CD4-positive, alpha-beta T cell treated with Interleukin-21 for 1 hour (primary cell): ENCODE measurements around the gene STARD13.
"Not testable (repeated sequence)": the region's sequence is repeated elsewhere in the genome, so short reads cannot be mapped to it uniquely, and the experiment has no call there.

Experiments
- DNase-seq: peaks from one replicate; pipeline ENCODE4 v3.0.0-alpha.2; 2020

STARD13 gene

GRCh38 chr13:33168321-33168960, 117.1 kb downstream of the STARD13 start:
- no peak for DNase-seq

GRCh38 chr13:33167491-33167890, 118.1 kb downstream of the STARD13 start:
- DNase-seq = no peak

GRCh38 chr13:33165787-33166186, 119.8 kb downstream of the STARD13 start:
- DNase-seq = no peak

GRCh38 chr13:33164331-33164730, 121.2 kb downstream of the STARD13 start:
- DNase-seq = no peak

DNA sequence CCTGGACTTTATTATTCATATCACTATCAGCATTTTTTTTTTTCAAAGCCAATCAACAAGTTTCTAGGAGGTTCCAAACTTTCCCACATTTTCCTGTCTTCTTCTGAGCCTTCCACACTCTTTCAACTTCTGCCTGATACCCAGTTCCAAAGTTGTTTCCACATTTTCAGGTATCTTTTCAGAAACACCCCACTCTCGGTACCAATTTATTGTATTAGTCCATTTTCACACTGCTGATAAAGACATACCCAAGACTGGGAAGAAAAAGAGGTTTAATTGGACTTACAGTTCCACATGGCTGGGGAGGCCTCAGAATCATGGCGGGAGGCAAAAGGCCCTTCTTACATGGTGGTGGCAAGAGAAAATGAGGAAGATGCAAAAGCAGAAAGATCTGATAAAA, 122.8 kb downstream of the STARD13 start:
- DNase-seq = not testable (repeated sequence)

DNA sequence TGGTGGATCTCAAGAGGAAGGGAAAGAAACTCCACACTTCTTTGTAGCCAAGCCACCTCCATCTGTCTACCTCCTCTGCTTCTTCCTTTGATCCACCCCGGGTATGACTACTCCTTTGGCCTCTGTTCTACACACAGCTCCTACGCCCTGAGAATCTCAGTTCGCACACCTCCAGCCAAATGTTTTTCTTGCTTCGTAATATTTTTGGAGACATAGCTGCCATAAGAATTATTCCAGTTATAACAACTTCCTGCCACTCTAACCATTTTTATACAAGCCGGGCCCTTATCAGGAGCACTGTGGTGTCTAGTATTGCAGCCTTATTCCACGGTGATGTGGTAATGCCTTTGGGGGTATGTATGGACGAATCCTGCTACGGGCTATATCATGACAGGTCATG, 126.7 kb downstream of the STARD13 start:
- no peak for DNase-seq

GRCh38 chr13:33158271-33158670, 127.3 kb downstream of the STARD13 start:
- DNase-seq = no peak

- DNase-seq = no peak
These were observed 130.6 kb downstream of the STARD13 start for GRCh38 chr13:33154911-33155310.

GRCh38 chr13:33153421-33154404, 131.8 kb downstream of the STARD13 start:
- no peak for DNase-seq

- no peak for DNase-seq
These were observed 133.2 kb downstream of the STARD13 start for GRCh38 chr13:33152389-33152788.

DNA sequence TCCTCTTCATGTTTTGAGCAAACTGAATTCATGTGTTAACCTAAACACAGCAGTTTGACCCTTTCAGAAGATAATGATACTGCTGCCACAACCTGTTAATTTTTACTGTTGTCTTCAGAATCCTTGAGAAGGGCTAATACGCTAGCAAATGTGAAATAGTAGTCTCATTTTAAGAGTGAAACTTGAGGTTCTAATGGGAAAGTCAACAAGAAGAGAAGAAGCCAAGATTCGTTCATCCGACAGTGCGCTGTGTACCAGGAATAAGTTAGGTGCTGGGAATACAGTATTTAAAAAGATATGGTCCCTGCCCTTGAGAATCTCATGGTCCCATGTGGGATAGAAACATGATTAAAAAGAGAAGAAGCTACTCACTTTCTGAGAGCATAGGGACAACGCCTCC, 134.9 kb downstream of the STARD13 start:
- DNase-seq = no peak

GRCh38 chr13:33150126-33150525, 135.4 kb downstream of the STARD13 start:
- DNase-seq = no peak

DNA sequence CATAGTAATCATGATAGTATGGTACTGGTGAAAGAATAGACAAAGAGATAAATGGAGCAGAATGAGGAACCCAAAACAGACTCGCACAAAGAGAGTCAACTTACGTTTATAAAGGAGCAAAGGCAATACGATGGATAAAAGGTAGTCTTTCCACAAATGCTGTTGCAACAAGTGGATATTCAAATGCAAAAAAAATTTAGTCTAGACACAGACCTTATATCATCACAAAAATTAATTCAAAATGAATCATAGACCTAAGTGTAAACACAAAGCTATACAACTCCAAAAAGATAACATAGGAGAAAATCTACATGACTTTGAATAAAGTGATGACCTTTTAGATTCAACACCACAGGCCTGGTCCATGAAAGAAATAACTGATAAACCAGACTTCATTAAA, 137.7 kb downstream of the STARD13 start:
- DNase-seq = no peak

DNA sequence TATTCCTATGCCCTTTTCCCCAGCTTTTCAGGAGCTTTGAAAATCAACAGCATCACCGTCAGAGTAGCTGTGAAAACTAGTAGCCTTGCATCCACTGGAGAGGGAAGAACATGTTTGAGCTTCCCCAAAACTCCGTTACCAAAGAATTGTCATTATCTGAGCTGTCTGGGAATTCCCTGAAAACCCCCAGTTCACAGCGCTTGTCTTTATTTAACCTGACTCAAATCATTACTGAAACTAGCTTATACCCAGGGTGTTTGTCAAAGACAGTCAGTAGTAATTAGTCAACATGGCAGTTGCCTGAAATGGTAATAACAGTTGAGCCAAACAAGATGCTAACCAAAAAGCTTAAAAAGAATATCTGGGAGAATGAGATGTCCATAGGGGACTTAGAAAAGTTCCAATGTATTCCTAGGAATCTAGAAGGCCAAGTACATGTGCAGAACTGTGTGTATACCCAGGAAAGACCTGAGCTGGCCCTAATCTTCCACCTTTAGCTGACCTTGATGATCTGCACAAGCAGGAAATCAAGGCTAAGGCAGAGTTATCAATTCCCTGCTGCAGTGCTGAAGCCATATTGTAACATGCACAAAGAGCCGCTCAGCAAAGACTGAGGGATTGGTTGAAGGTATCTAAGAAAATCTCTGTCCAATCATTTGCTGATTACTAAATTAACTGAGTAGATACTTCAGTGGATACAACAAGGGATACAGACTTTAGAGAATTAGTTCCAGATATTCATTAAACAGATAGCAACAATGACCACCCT, 138.5 kb downstream of the STARD13 start:
- DNase-seq = no peak

DNA sequence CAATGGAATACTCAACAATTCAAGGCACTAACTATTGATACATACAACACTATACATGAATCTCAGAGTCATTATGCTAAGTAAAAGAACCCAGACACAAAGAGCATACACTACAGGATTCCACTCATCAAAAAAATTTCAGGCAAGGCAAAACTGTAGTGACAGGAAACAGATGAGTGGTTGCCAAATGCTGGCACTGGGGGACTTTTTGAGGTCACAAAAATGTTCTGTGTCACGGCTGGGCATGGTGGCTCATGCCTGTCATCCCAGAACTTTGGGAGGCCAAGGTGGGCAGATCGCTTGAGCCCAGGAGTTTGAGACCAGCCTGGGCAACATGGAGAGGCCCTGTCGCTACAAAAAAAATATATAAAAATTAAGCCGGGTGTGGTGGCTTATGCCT, 139.9 kb downstream of the STARD13 start:
- DNase-seq = no peak

DNA sequence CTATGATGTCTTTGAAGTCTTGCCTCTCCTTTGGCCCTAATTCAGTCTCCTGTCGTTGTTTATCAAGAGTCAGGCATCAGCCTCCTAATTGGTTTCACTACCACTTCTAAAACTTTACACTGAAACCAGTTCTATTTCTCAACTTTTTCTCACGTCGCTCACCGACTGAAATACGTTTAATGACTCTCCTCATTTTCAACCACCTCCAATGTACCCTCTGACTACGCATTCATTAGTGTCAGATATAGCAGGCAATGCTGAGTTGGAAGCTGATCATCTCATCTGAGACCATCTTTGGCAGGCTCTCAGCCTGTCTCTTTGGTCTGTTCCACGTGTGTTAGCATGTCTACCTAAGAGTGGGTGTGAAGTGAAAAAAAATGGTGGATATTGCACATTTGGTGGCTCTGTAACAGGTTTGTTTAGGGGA, 141.2 kb downstream of the STARD13 start:
- no peak for DNase-seq

GRCh38 chr13:33139780-33140535, 145.6 kb downstream of the STARD13 start:
- DNase-seq = no peak

- no peak for DNase-seq
These were observed 146.4 kb downstream of the STARD13 start for GRCh38 chr13:33139184-33139583.

DNA sequence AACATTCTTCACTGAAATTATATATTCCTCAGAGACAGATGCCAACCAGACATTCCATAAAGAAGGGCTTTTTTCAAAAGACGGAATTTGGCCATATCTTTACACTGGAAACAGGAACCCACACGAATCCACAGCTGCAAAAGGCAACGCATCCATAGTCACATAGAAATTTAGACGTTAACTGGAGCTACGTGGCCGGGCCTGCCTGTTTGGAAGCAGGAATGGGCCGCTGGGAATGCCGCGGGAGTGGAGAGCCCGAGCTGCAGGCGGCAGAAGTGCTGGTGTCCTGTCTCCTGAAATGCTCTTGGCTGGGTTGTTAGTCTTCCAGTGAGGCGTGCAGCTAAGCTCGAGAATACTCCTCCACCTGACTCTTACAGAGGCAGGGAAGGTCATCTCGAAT, 147.1 kb downstream of the STARD13 start:
- no peak for DNase-seq

DNA sequence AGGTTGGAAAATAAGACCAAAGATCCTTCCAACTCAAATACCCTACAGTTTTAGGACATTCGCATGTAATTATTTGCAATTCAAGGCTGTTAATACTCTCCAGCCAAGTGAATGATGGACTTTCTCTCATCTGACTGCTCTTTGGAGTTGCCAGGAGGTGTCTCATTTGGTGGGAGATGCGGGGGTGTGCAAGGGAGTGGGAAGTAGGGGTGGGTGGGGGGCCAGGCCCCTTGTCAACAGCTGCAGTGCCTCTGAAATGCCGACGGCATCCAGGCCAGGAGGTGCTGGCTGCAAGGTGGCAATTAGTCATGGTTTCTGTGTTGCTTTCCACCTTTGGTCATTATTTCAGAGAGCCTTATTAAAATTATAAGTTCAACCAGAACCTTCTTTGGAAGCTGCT, 147.8 kb downstream of the STARD13 start:
- DNase-seq = no peak

- no peak for DNase-seq
These were observed 150.5 kb downstream of the STARD13 start for GRCh38 chr13:33135097-33135496.

- no peak for DNase-seq
These were observed 151.3 kb downstream of the STARD13 start for GRCh38 chr13:33134213-33134612.
